ENCODE results near the gene ATP2A1.
"Not testable (repeated sequence)": the region's sequence is repeated elsewhere in the genome, so short reads cannot be mapped to it uniquely, and the experiment has no call there.

ATP2A1 gene

GRCh38 chr16:28881565-28881964, 3.3 kb downstream of the ATP2A1 start:
- DNase-seq (ENCODE audit: low read depth in 2 of 2), result not testable (repeated sequence)

- DNase-seq (ENCODE audit: low read depth in 2 of 2), result no peak
These were observed 4.4 kb downstream of the ATP2A1 start for GRCh38 chr16:28882551-28883160.

GRCh38 chr16:28883221-28883996, 5.1 kb downstream of the ATP2A1 start:
- DNase-seq (ENCODE audit: low read depth in 2 of 2), result no peak

- DNase-seq (ENCODE audit: low read depth in 2 of 2), result no peak
These were observed 5.8 kb downstream of the ATP2A1 start for GRCh38 chr16:28884045-28884444.

GRCh38 chr16:28886945-28887344, 8.7 kb downstream of the ATP2A1 start:
- DNase-seq (ENCODE audit: low read depth in 2 of 2), result no peak

GRCh38 chr16:28890355-28890754, 12.1 kb downstream of the ATP2A1 start:
- DNase-seq (ENCODE audit: low read depth in 2 of 2), result not testable (repeated sequence)

GRCh38 chr16:28891964-28892890, 13.9 kb downstream of the ATP2A1 start:
- DNase-seq (ENCODE audit: low read depth in 2 of 2), result no peak

- DNase-seq (ENCODE audit: low read depth in 2 of 2), result no peak
These were observed 15.0 kb downstream of the ATP2A1 start for GRCh38 chr16:28893291-28893690.

GRCh38 chr16:28895609-28896008, 17.3 kb downstream of the ATP2A1 start:
- no peak for DNase-seq (ENCODE audit: low read depth in 2 of 2)

GRCh38 chr16:28897826-28898225, 19.5 kb downstream of the ATP2A1 start:
- no peak for DNase-seq (ENCODE audit: low read depth in 2 of 2)

GRCh38 chr16:28898266-28898665, 20.0 kb downstream of the ATP2A1 start:
- no peak for DNase-seq (ENCODE audit: low read depth in 2 of 2)

GRCh38 chr16:28898942-28899341, 20.7 kb downstream of the ATP2A1 start:
- DNase-seq (ENCODE audit: low read depth in 2 of 2), result no peak

GRCh38 chr16:28899882-28900590, 21.7 kb downstream of the ATP2A1 start:
- no peak for DNase-seq (ENCODE audit: low read depth in 2 of 2)

GRCh38 chr16:28900601-28901000, 22.3 kb downstream of the ATP2A1 start:
- DNase-seq (ENCODE audit: low read depth in 2 of 2), result no peak

- no peak for DNase-seq (ENCODE audit: low read depth in 2 of 2)
These were observed 23.6 kb downstream of the ATP2A1 start for GRCh38 chr16:28901862-28902261.

GRCh38 chr16:28902909-28903308, 24.6 kb downstream of the ATP2A1 start:
- no peak for DNase-seq (ENCODE audit: low read depth in 2 of 2)

- no peak for DNase-seq (ENCODE audit: low read depth in 2 of 2)
These were observed 25.2 kb downstream of the ATP2A1 start for GRCh38 chr16:28903344-28904042.

GRCh38 chr16:28904363-28904762, 26.1 kb downstream of the ATP2A1 start:
- DNase-seq (ENCODE audit: low read depth in 2 of 2), result no peak

GRCh38 chr16:28904828-28905227, 26.5 kb downstream of the ATP2A1 start:
- DNase-seq (ENCODE audit: low read depth in 2 of 2), result no peak

- DNase-seq (ENCODE audit: low read depth in 2 of 2), result no peak
These were observed 27.0 kb downstream of the ATP2A1 start for GRCh38 chr16:28905229-28905754.
